ENCODE measurements around the gene MRPS33. TPM values are rescaled to one million over a fixed set of nuclear protein-coding genes. Genes with fewer than 3 reads are reported as not detected.

MRPS33 gene
- total and polyA plus RNA-seq, 2 experiments from 2014 or later, result 35.4 to 84.8 TPM

- TF ChIP-seq CTCF (IDR thresholded peaks at IDR 0.05; ENCODE audit: low read depth, low read length), result no peak
- Histone ChIP-seq H3K27ac (no peak overlapping the region), H3K4me3 (no peak overlapping the region), H3K36me3 (peaks cover 10% of the 10 kb centered on the region), H3K9me3 (ENCODE audit: low read depth) (no peaks in the 10 kb centered on the region), H3K27me3 (no peaks in the 10 kb centered on the region), H3K4me1 (ENCODE audit: low read depth) (no peaks in the 10 kb centered on the region)
- no peak for DNase-seq (ENCODE audit: low read depth in 1 of 2, low spot score in 1 of 2)
These were observed 11.3 kb downstream of the MRPS33 start for GRCh38 chr7:141003172-141004065.

GRCh38 chr7:141001546-141001945, 13.2 kb downstream of the MRPS33 start:
- no peak overlapping the region for H3K27ac ChIP-seq
- no peaks in the 10 kb centered on the region for H3K27me3 ChIP-seq
- H3K9me3 ChIP-seq (ENCODE audit: low read depth), result no peaks in the 10 kb centered on the region
- no peak for DNase-seq (ENCODE audit: low read depth in 1 of 2, low spot score in 1 of 2)
- no peak for TF ChIP-seq CTCF (IDR thresholded peaks at IDR 0.05; ENCODE audit: low read depth, low read length)
- H3K36me3 ChIP-seq, result peaks cover 7% of the 10 kb centered on the region
- no peaks in the 10 kb centered on the region for H3K4me1 ChIP-seq (ENCODE audit: low read depth)
- H3K4me3 ChIP-seq, result no peak overlapping the region

GRCh38 chr7:141001122-141001521, 13.6 kb downstream of the MRPS33 start:
- Histone ChIP-seq H3K9me3 (ENCODE audit: low read depth) (no peaks in the 10 kb centered on the region), H3K27ac (no peak overlapping the region), H3K36me3 (peaks cover 7% of the 10 kb centered on the region), H3K27me3 (no peaks in the 10 kb centered on the region), H3K4me3 (no peak overlapping the region), H3K4me1 (ENCODE audit: low read depth) (no peaks in the 10 kb centered on the region)
- TF ChIP-seq CTCF (IDR thresholded peaks at IDR 0.05; ENCODE audit: low read depth, low read length), result no peak
- no peak for DNase-seq (ENCODE audit: low read depth in 1 of 2, low spot score in 1 of 2)

- Histone ChIP-seq H3K27ac (no peak overlapping the region), H3K4me1 (ENCODE audit: low read depth) (no peaks in the 10 kb centered on the region), H3K9me3 (ENCODE audit: low read depth) (no peaks in the 10 kb centered on the region), H3K36me3 (no peaks in the 10 kb centered on the region), H3K27me3 (no peaks in the 10 kb centered on the region), H3K4me3 (no peak overlapping the region)
- TF ChIP-seq CTCF (IDR thresholded peaks at IDR 0.05; ENCODE audit: low read depth, low read length), result no peak
- DNase-seq (ENCODE audit: low read depth in 1 of 2, low spot score in 1 of 2), result no peak
These were observed 16.0 kb downstream of the MRPS33 start for GRCh38 chr7:140998715-140999114.

- Histone ChIP-seq H3K4me3 (no peak overlapping the region), H3K9me3 (ENCODE audit: low read depth) (no peaks in the 10 kb centered on the region), H3K4me1 (ENCODE audit: low read depth) (no peaks in the 10 kb centered on the region), H3K27ac (no peak overlapping the region), H3K36me3 (no peaks in the 10 kb centered on the region), H3K27me3 (no peaks in the 10 kb centered on the region)
- no peak for DNase-seq (ENCODE audit: low read depth in 1 of 2, low spot score in 1 of 2)
- TF ChIP-seq CTCF (IDR thresholded peaks at IDR 0.05; ENCODE audit: low read depth, low read length), result no peak
These were observed 22.3 kb downstream of the MRPS33 start for GRCh38 chr7:140992422-140992821.

Data from cardiac muscle cell (in vitro differentiated cells and primary cell).